Measurements from ENCODE around the gene FBXL16.

GRCh38 chr16:674968-675883 lies 30.4 kb downstream of the FBXL16 start, which contains the start of gene RHBDL1:
- TF ChIP-seq MTA3 (CRISPR knock-in tag; IDR thresholded peaks at IDR 0.05) (no peak), GATA4 (IDR thresholded peaks at IDR 0.05; ENCODE audit: borderline replicate concordance, low read depth) (no peak), EHMT2 (IDR thresholded peaks at IDR 0.05; ENCODE audit: borderline replicate concordance, low read depth, low read length) (no peak), JARID2 (CRISPR knock-in tag; IDR thresholded peaks at IDR 0.05; ENCODE audit: insufficient replicate concordance) (no peak), EP300 (IDR thresholded peaks at IDR 0.05; ENCODE audit: low read depth in 2 of 2, low read length in 2 of 2) (no peak), EP300 (CRISPR knock-in tag; IDR thresholded peaks at IDR 0.05; ENCODE audit: borderline replicate concordance) (no peak), GPN1 (CRISPR knock-in tag; IDR thresholded peaks at IDR 0.05; ENCODE audit: borderline replicate concordance) (0 out of 2 replicates have a peak, but pooled peaks have one; percentile 45), SMAD1 (CRISPR knock-in tag; IDR thresholded peaks at IDR 0.05; ENCODE audit: borderline replicate concordance, low read depth) (peak; percentile 87; the same call in 1 of the 2 replicates), ZNF256 (CRISPR knock-in tag; conservative IDR thresholded peaks at IDR 0.05) (no peak), NFRKB (IDR thresholded peaks at IDR 0.05) (no peak)
